HUES6 (cell line): ENCODE data around the gene PRKCD.

Source experiments
- H3K27ac ChIP-seq: 2 replicates; pipeline ENCODE4 v1.7.0; 2013; ENCODE audit warnings: low read depth, mild to moderate bottlenecking, low read length, inconsistent platforms
- H3K27me3 ChIP-seq: 2 replicates; pipeline ENCODE4 v1.6.1; 2013; ENCODE audit warnings: low read length; ENCODE audit not compliant: control insufficient read depth, insufficient read depth
- H3K36me3 ChIP-seq: 2 replicates; pipeline ENCODE4 v1.6.1; 2013; ENCODE audit warnings: low read length; ENCODE audit not compliant: control insufficient read depth, insufficient read depth
- H3K4me1 ChIP-seq: 2 replicates; pipeline ENCODE4 v1.6.1; 2013; ENCODE audit warnings: low read length; ENCODE audit not compliant: control insufficient read depth, insufficient read depth
- H3K4me3 ChIP-seq: 2 replicates; pipeline ENCODE4 v1.5.1; 2013; ENCODE audit warnings: low read depth, low read length
- H3K9ac ChIP-seq: one replicate; pipeline ENCODE4 v1.6.1; 2013; ENCODE audit warnings: mild to moderate bottlenecking, low read length
- H3K9me3 ChIP-seq: 2 replicates; pipeline ENCODE4 v1.6.1; 2013; ENCODE audit warnings: low read depth, low read length; ENCODE audit not compliant: control insufficient read depth, insufficient read depth

Gene PRKCD

GRCh38 chr3:53230789-53231188 lies 69.8 kb downstream of the PRKCD start:
- Histone ChIP-seq H3K4me1 (no peaks in the 10 kb centered on the region; the same call in 1 of the 2 replicates), H3K4me3 (no peak overlapping the region), H3K27me3 (no peaks in the 10 kb centered on the region), H3K9ac (no peak overlapping the region), H3K36me3 (peaks cover 100% of the 10 kb centered on the region), H3K9me3 (no peaks in the 10 kb centered on the region), H3K27ac (no peak overlapping the region)

GRCh38 chr3:53231532-53232511 lies 70.8 kb downstream of the PRKCD start:
- 0 out of 2 replicates have a peak overlapping the region, but pooled peaks have one; percentile 22 for H3K27ac ChIP-seq
- peaks cover 100% of the 10 kb centered on the region for H3K36me3 ChIP-seq
- no peak overlapping the region for H3K9ac ChIP-seq

GRCh38 chr3:53232641-53233377 lies 71.8 kb downstream of the PRKCD start:
- H3K27me3 ChIP-seq, result no peaks in the 10 kb centered on the region
- peaks cover 99% of the 10 kb centered on the region for H3K36me3 ChIP-seq
- H3K27ac ChIP-seq, result 0 out of 2 replicates have a peak overlapping the region, but pooled peaks have one; percentile 22
- peaks cover 12% of the 10 kb centered on the region for H3K4me1 ChIP-seq
- H3K9ac ChIP-seq, result no peak overlapping the region
- H3K4me3 ChIP-seq, result no peak overlapping the region
- no peaks in the 10 kb centered on the region for H3K9me3 ChIP-seq

More at GRCh38 chr3:53231532-53232511, 70.8 kb downstream of the PRKCD start:
- H3K4me1 ChIP-seq, result peaks cover 10% of the 10 kb centered on the region
- no peaks in the 10 kb centered on the region for H3K27me3 ChIP-seq
- no peaks in the 10 kb centered on the region for H3K9me3 ChIP-seq
- no peak overlapping the region for H3K4me3 ChIP-seq

- Histone ChIP-seq H3K9ac (no peak overlapping the region), H3K36me3 (peaks cover 99% of the 10 kb centered on the region), H3K9me3 (no peaks in the 10 kb centered on the region), H3K27me3 (no peaks in the 10 kb centered on the region), H3K4me3 (no peak overlapping the region), H3K4me1 (peaks cover 12% of the 10 kb centered on the region), H3K27ac (no peak overlapping the region)
Observed at GRCh38 chr3:53234130-53234840, 73.3 kb downstream of the PRKCD start.

- Histone ChIP-seq H3K9ac (no peak overlapping the region), H3K9me3 (no peaks in the 10 kb centered on the region), H3K4me1 (peaks cover 12% of the 10 kb centered on the region), H3K27ac (no peak overlapping the region), H3K36me3 (peaks cover 99% of the 10 kb centered on the region), H3K27me3 (no peaks in the 10 kb centered on the region), H3K4me3 (no peak overlapping the region)
Observed at GRCh38 chr3:53234841-53235232, 73.8 kb downstream of the PRKCD start.

GRCh38 chr3:53235545-53235944 lies 74.5 kb downstream of the PRKCD start:
- Histone ChIP-seq H3K4me3 (no peak overlapping the region), H3K36me3 (peaks cover 99% of the 10 kb centered on the region), H3K4me1 (peaks cover 12% of the 10 kb centered on the region), H3K9me3 (no peaks in the 10 kb centered on the region), H3K27me3 (no peaks in the 10 kb centered on the region), H3K9ac (peak overlapping the region; percentile 46), H3K27ac (peak overlapping the region; percentile 82; the same call in 1 of the 2 replicates)

GRCh38 chr3:53236112-53236841 lies 75.3 kb downstream of the PRKCD start:
- H3K4me1 ChIP-seq, result peaks cover 12% of the 10 kb centered on the region
- peak overlapping the region; percentile 82 for H3K27ac ChIP-seq
- H3K9ac ChIP-seq, result peak overlapping the region; percentile 46
- H3K36me3 ChIP-seq, result peaks cover 99% of the 10 kb centered on the region
- H3K4me3 ChIP-seq, result no peak overlapping the region
- no peaks in the 10 kb centered on the region for H3K27me3 ChIP-seq
- no peaks in the 10 kb centered on the region for H3K9me3 ChIP-seq

- Histone ChIP-seq H3K27me3 (no peaks in the 10 kb centered on the region), H3K9me3 (no peaks in the 10 kb centered on the region), H3K4me3 (no peak overlapping the region), H3K9ac (no peak overlapping the region), H3K36me3 (peaks cover 98% of the 10 kb centered on the region), H3K27ac (0 out of 2 replicates have a peak overlapping the region, but pooled peaks have one; percentile 40), H3K4me1 (peaks cover 30% of the 10 kb centered on the region)
Observed at GRCh38 chr3:53238051-53238850, 77.2 kb downstream of the PRKCD start.

GRCh38 chr3:53238886-53239285 lies 77.9 kb downstream of the PRKCD start:
- Histone ChIP-seq H3K36me3 (peaks cover 98% of the 10 kb centered on the region), H3K27me3 (no peaks in the 10 kb centered on the region), H3K4me3 (no peak overlapping the region), H3K9ac (no peak overlapping the region), H3K27ac (0 out of 2 replicates have a peak overlapping the region, but pooled peaks have one; percentile 40), H3K4me1 (peaks cover 36% of the 10 kb centered on the region), H3K9me3 (no peaks in the 10 kb centered on the region)
